ENCODE results near the gene PCED1B.
"Not testable (repeated sequence)": the region's sequence is repeated elsewhere in the genome, so short reads cannot be mapped to it uniquely, and the experiment has no call there.

Gene PCED1B

GRCh38 chr12:47079468-47079980, at the start of gene PCED1B, which contains the start of gene AMIGO2:
PCED1B (plus strand) TSS chr12:47079621; CDS start chr12:47235064, 155,443 bp downstream.
AMIGO2 (minus strand) TSS chr12:47079959; CDS start chr12:47079002, 957 bp downstream.
- DNase-seq, result no peak

GRCh38 chr12:47029903-47030302, 49.5 kb upstream of the PCED1B start:
- DNase-seq, result no peak

- no peak for DNase-seq
Measured at GRCh38 chr12:47032644-47033043, 46.8 kb upstream of the PCED1B start.

GRCh38 chr12:47033081-47033480, 46.3 kb upstream of the PCED1B start:
- no peak for DNase-seq

GRCh38 chr12:47033789-47034555, 45.4 kb upstream of the PCED1B start:
- DNase-seq, result no peak

GRCh38 chr12:47034661-47035060, 44.8 kb upstream of the PCED1B start:
- DNase-seq, result no peak

GRCh38 chr12:47035484-47035883, 43.9 kb upstream of the PCED1B start:
- no peak for DNase-seq

- DNase-seq, result no peak
Measured at GRCh38 chr12:47038270-47038748, 41.1 kb upstream of the PCED1B start.

GRCh38 chr12:47039079-47039478, 40.3 kb upstream of the PCED1B start:
- DNase-seq, result no peak

- DNase-seq, result no peak
Measured at GRCh38 chr12:47039756-47040155, 39.7 kb upstream of the PCED1B start.

GRCh38 chr12:47041327-47041726, 38.1 kb upstream of the PCED1B start:
- DNase-seq, result no peak

- DNase-seq, result no peak
Measured at GRCh38 chr12:47048541-47048940, 30.9 kb upstream of the PCED1B start.

- not testable (repeated sequence) for DNase-seq
Measured at GRCh38 chr12:47051291-47051690, 28.1 kb upstream of the PCED1B start.

GRCh38 chr12:47052274-47052673, 27.1 kb upstream of the PCED1B start:
- DNase-seq, result no peak

- no peak for DNase-seq
Measured at GRCh38 chr12:47053961-47054360, 25.5 kb upstream of the PCED1B start.

- no peak for DNase-seq
Measured at GRCh38 chr12:47054659-47055058, 24.8 kb upstream of the PCED1B start.

- DNase-seq, result not testable (repeated sequence)
Measured at GRCh38 chr12:47055856-47056255, 23.6 kb upstream of the PCED1B start.

GRCh38 chr12:47056944-47057343, 22.5 kb upstream of the PCED1B start:
- DNase-seq, result not testable (repeated sequence)

- DNase-seq, result not testable (repeated sequence)
Measured at GRCh38 chr12:47058640-47059039, 20.8 kb upstream of the PCED1B start.

GRCh38 chr12:47065546-47065945, 13.9 kb upstream of the PCED1B start:
- DNase-seq, result no peak

- DNase-seq, result no peak
Measured at GRCh38 chr12:47066278-47067025, 13.0 kb upstream of the PCED1B start.

GRCh38 chr12:47067176-47067575, 12.2 kb upstream of the PCED1B start:
- DNase-seq, result no peak

- no peak for DNase-seq
Measured at GRCh38 chr12:47067771-47068431, 11.5 kb upstream of the PCED1B start.

Data from NCI-H2107 (cell line).